CD4-positive, CD25-positive, alpha-beta regulatory T cell (primary cell): Measurements from ENCODE around the gene ADGRA1. TPM values are rescaled to one million over a fixed set of nuclear protein-coding genes. Genes with fewer than 3 reads are reported as not detected.
"Not testable (repeated sequence)": the region's sequence is repeated elsewhere in the genome, so short reads cannot be mapped to it uniquely, and the experiment has no call there.

Experiments used
- ATAC-seq, 2 donors: fragments of 150-1000 bp; cut with Tn5 transposase; one replicate each; pipeline ENCODE4 v1.10.0; 2021; ENCODE audit warnings: low read depth in 2 of 2, moderate number of reproducible peaks in 2 of 2, moderate library complexity in 1 of 2
- DNase-seq, 3 donors: peaks; one replicate each; pipeline versions ENCODE4 v3.0.0 to v3.0.0-alpha.2; 2012 to 2022; ENCODE audit warnings: mixed read lengths in 1 of 3
- H3K27ac ChIP-seq: one replicate; pipeline ENCODE4 v1.7.0; 2013; ENCODE audit warnings: mild to moderate bottlenecking, low read length; ENCODE audit not compliant: insufficient read depth, poor library complexity, severe bottlenecking
- H3K27me3 ChIP-seq: one replicate; pipeline ENCODE4 v1.7.0; 2013; ENCODE audit warnings: low read length; ENCODE audit not compliant: control insufficient read depth, insufficient read depth
- H3K36me3 ChIP-seq: one replicate; pipeline ENCODE4 v1.7.0; 2013; ENCODE audit warnings: mild to moderate bottlenecking, low read length, moderate library complexity; ENCODE audit not compliant: control insufficient read depth, insufficient read depth
- H3K4me1 ChIP-seq: 2 replicates; pipeline ENCODE4 v1.7.0; 2013; ENCODE audit warnings: mild to moderate bottlenecking, low read length; ENCODE audit not compliant: insufficient read depth, control insufficient read depth, poor library complexity, severe bottlenecking
- H3K4me3 ChIP-seq: one replicate; pipeline ENCODE4 v1.7.0; 2013; ENCODE audit warnings: low read depth, mild to moderate bottlenecking, low read length, moderate library complexity
- H3K9me3 ChIP-seq, 2 experiments: 1 replicate in 1 of 2; 2 replicates in 1 of 2; pipeline ENCODE4 v1.7.0; 2013; ENCODE audit warnings: low read length in 2 of 2, mild to moderate bottlenecking in 1 of 2, moderate library complexity in 1 of 2; ENCODE audit not compliant: control insufficient read depth in 2 of 2
- H3K27ac Mint-ChIP-seq, 3 donors: one replicate each; pipeline ENCODE4 v1.8.0; 2020 to 2022; ENCODE audit warnings: mild to moderate bottlenecking in 3 of 3, mixed read lengths in 3 of 3, moderate library complexity in 2 of 3
- H3K27me3 Mint-ChIP-seq: one replicate; pipeline ENCODE4 v1.8.0; 2022; ENCODE audit warnings: mild to moderate bottlenecking, mixed read lengths
- H3K36me3 Mint-ChIP-seq: one replicate; pipeline ENCODE4 v1.8.0; 2020; ENCODE audit warnings: mixed read lengths
- H3K4me1 Mint-ChIP-seq, 4 donors: one replicate each; pipeline ENCODE4 v1.8.0; 2020 to 2022; ENCODE audit warnings: mixed read lengths in 4 of 4, mild to moderate bottlenecking in 1 of 4
- H3K4me3 Mint-ChIP-seq, 4 donors: one replicate each; pipeline ENCODE4 v1.8.0; 2020 to 2022; ENCODE audit warnings: mild to moderate bottlenecking in 4 of 4, mixed read lengths in 4 of 4, moderate library complexity in 3 of 4
- H3K9me3 Mint-ChIP-seq, 7 donors: one replicate each; pipeline ENCODE4 v1.8.0; 2020 to 2022; ENCODE audit warnings: mixed read lengths in 7 of 7, mild to moderate bottlenecking in 3 of 7, moderate library complexity in 2 of 7
- polyA plus RNA-seq, 4 donors: library from polyadenylated mRNA; unstranded; fragments of 300-500 nt; fragmentation: Illumina TruSeq; gene quantifications; one replicate each; pipeline ENCODE4 v1.2.3, GENCODE V29; 2021
- total RNA-seq: library from RNA; stranded (reverse); gene quantifications from one replicate; pipeline ENCODE4 v1.2.3, GENCODE V29; 2022

ADGRA1 gene
- total and polyA plus RNA-seq, 5 donors from 2014 or later, result not detected

- Mint-ChIP-seq H3K27ac (no peak overlapping the region), H3K36me3 (no peaks in the 10 kb centered on the region), H3K4me3 (no peak overlapping the region), H3K27me3 (no peaks in the 10 kb centered on the region), H3K9me3 (no peaks in the 10 kb centered on the region), H3K4me1 (no peaks in the 10 kb centered on the region)
- H3K27me3 ChIP-seq, result no peaks in the 10 kb centered on the region
- no peaks in the 10 kb centered on the region for H3K9me3 ChIP-seq
- no peaks in the 10 kb centered on the region for H3K4me1 ChIP-seq
- ATAC-seq (no peak), DNase-seq (no peak)
- no peak overlapping the region for H3K4me3 ChIP-seq
- H3K36me3 ChIP-seq, result no peaks in the 10 kb centered on the region
- no peak overlapping the region for H3K27ac ChIP-seq
Observed at GRCh38 chr10:133048926-133049325, 38.8 kb upstream of the ADGRA1 start.

- Mint-ChIP-seq H3K9me3 (no peaks in the 10 kb centered on the region), H3K4me3 (no peak overlapping the region), H3K36me3 (no peaks in the 10 kb centered on the region), H3K27me3 (no peaks in the 10 kb centered on the region), H3K27ac (no peak overlapping the region), H3K4me1 (no peaks in the 10 kb centered on the region)
- H3K27me3 ChIP-seq, result no peaks in the 10 kb centered on the region
- H3K9me3 ChIP-seq, result no peaks in the 10 kb centered on the region
- ATAC-seq (no peak), DNase-seq (no peak)
- no peaks in the 10 kb centered on the region for H3K36me3 ChIP-seq
- H3K27ac ChIP-seq, result no peak overlapping the region
- no peaks in the 10 kb centered on the region for H3K4me1 ChIP-seq
- no peak overlapping the region for H3K4me3 ChIP-seq
Observed at GRCh38 chr10:133049639-133050038, 38.1 kb upstream of the ADGRA1 start.

DNA sequence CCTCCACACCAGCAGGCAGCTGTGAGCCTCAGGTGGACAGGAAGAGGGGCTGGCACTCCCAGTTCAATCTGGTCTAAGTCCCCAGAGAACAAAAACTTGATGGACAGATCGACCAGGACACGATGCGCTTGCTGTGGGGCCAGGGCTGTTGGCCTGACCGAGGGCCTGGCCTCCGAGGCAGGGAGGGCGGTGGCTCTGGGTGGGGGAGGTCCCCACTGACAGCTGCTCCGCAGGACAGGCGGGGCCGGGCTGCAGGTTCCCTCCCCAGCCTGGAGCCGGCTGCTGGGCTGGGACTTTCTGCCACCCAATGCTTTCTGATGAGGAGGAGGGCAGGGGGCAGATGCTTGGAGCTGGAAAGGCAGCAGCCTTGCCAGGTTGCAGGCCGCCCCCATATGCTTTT, 37.4 kb upstream of the ADGRA1 start:
- no peak for ATAC-seq
- Histone ChIP-seq H3K9me3 (no peaks in the 10 kb centered on the region), H3K4me1 (no peaks in the 10 kb centered on the region), H3K36me3 (no peaks in the 10 kb centered on the region), H3K4me3 (no peak overlapping the region), H3K27ac (no peak overlapping the region), H3K27me3 (no peaks in the 10 kb centered on the region)
- Mint-ChIP-seq H3K27ac (no peak overlapping the region), H3K4me3 (no peak overlapping the region), H3K27me3 (no peaks in the 10 kb centered on the region), H3K4me1 (no peaks in the 10 kb centered on the region), H3K36me3 (no peaks in the 10 kb centered on the region), H3K9me3 (no peaks in the 10 kb centered on the region)
- no peak for DNase-seq

- no peak overlapping the region for H3K4me3 ChIP-seq
- H3K36me3 Mint-ChIP-seq, result no peaks in the 10 kb centered on the region
- no peak overlapping the region for H3K4me3 Mint-ChIP-seq
- ATAC-seq (no peak), DNase-seq (no peak)
- no peak overlapping the region for H3K27ac Mint-ChIP-seq
- H3K27me3 ChIP-seq, result no peaks in the 10 kb centered on the region
- no peaks in the 10 kb centered on the region for H3K4me1 Mint-ChIP-seq
- no peak overlapping the region for H3K27ac ChIP-seq
- H3K9me3 ChIP-seq, result no peaks in the 10 kb centered on the region
- H3K9me3 Mint-ChIP-seq, result no peaks in the 10 kb centered on the region
- no peaks in the 10 kb centered on the region for H3K4me1 ChIP-seq
- H3K36me3 ChIP-seq, result no peaks in the 10 kb centered on the region
- no peaks in the 10 kb centered on the region for H3K27me3 Mint-ChIP-seq
Observed at GRCh38 chr10:133052076-133052475, 35.6 kb upstream of the ADGRA1 start.

- H3K4me1 Mint-ChIP-seq, H3K27ac ChIP-seq, H3K27me3 ChIP-seq, H3K36me3 ChIP-seq, DNase-seq, H3K9me3 ChIP-seq, H3K4me3 Mint-ChIP-seq, H3K27me3 Mint-ChIP-seq, H3K36me3 Mint-ChIP-seq, H3K4me1 ChIP-seq, H3K4me3 ChIP-seq, H3K27ac Mint-ChIP-seq, ATAC-seq, H3K9me3 Mint-ChIP-seq: not testable (repeated sequence)
Observed at GRCh38 chr10:133053527-133054133, 34.1 kb upstream of the ADGRA1 start.

- Mint-ChIP-seq H3K27ac (no peak overlapping the region), H3K4me1 (peaks cover 0 to 8% (median 0%) of the 10 kb centered on the region in 4 donors), H3K27me3 (no peaks in the 10 kb centered on the region), H3K9me3 (peaks cover 0 to 2% (median 0%) of the 10 kb centered on the region in 7 donors), H3K36me3 (no peaks in the 10 kb centered on the region), H3K4me3 (no peak overlapping the region)
- H3K4me1 ChIP-seq, result no peaks in the 10 kb centered on the region
- no peaks in the 10 kb centered on the region for H3K36me3 ChIP-seq
- no peaks in the 10 kb centered on the region for H3K9me3 ChIP-seq
- ATAC-seq, result peak in 1 of 2 donors; percentile 19
- DNase-seq, result no peak
- H3K4me3 ChIP-seq, result no peak overlapping the region
- H3K27me3 ChIP-seq, result no peaks in the 10 kb centered on the region
- H3K27ac ChIP-seq, result no peak overlapping the region
Observed at GRCh38 chr10:133055470-133055869, 32.3 kb upstream of the ADGRA1 start.

- Mint-ChIP-seq H3K27me3 (no peaks in the 10 kb centered on the region), H3K27ac (no peak overlapping the region), H3K4me1 (peaks cover 0 to 8% (median 0%) of the 10 kb centered on the region in 4 donors), H3K4me3 (no peak overlapping the region), H3K36me3 (no peaks in the 10 kb centered on the region), H3K9me3 (peaks cover 0 to 2% (median 0%) of the 10 kb centered on the region in 7 donors)
- Histone ChIP-seq H3K9me3 (no peaks in the 10 kb centered on the region), H3K36me3 (no peaks in the 10 kb centered on the region), H3K27me3 (no peaks in the 10 kb centered on the region), H3K4me1 (no peaks in the 10 kb centered on the region), H3K4me3 (no peak overlapping the region), H3K27ac (no peak overlapping the region)
- DNase-seq, result no peak
- peak in 1 of 2 donors; percentile 12 for ATAC-seq
Observed at GRCh38 chr10:133056001-133056400, 31.7 kb upstream of the ADGRA1 start.

DNA sequence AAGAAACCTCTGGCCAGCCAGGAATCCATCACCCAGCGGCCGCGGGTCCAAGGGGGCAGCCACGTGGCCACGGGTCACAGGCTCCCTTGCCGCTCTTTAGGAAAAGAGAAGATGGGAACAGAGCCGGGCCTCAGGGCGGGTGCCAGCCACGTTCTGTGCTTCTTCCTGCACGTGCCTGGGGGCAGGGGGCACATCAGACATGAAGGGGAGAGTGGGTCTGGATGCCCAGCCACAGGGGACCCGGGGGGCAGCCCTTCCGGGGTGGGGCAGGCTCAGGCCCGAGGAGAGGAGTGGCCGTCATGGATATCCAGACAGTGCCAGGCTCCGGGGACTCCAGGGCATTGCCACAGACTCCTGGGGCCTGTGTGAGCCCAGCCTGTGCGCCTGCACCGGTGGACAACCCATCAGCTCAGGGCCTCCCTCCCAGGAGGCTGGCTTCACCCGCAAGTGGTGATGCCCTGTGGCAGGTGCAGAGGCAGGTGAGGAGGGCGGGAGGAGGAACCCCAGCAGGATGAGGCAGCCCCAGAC, 31.0 kb upstream of the ADGRA1 start:
- Histone ChIP-seq H3K9me3 (no peaks in the 10 kb centered on the region), H3K27ac (no peak overlapping the region), H3K4me3 (no peak overlapping the region), H3K27me3 (no peaks in the 10 kb centered on the region), H3K36me3 (no peaks in the 10 kb centered on the region), H3K4me1 (no peaks in the 10 kb centered on the region)
- no peak overlapping the region for H3K27ac Mint-ChIP-seq
- H3K4me3 Mint-ChIP-seq, result no peak overlapping the region
- peaks cover 0 to 8% (median 0%) of the 10 kb centered on the region in 4 donors for H3K4me1 Mint-ChIP-seq
- no peaks in the 10 kb centered on the region for H3K27me3 Mint-ChIP-seq
- ATAC-seq, result no peak
- no peaks in the 10 kb centered on the region for H3K36me3 Mint-ChIP-seq
- peaks cover 0 to 2% (median 0%) of the 10 kb centered on the region in 7 donors for H3K9me3 Mint-ChIP-seq
- no peak for DNase-seq
